Liver (tissue), 3 donors: ENCODE measurements around the gene ZNF563.

ENCODE experiments used
- GABPA ChIP-seq, 2 donors: IDR thresholded peaks in 1 of 2; conservative IDR thresholded peaks in 1 of 2; 2 replicates each; pipeline ENCODE4 v1.6.1; 2016; ENCODE audit warnings: antibody characterized with exemption in 2 of 2, mild to moderate bottlenecking in 1 of 2, moderate library complexity in 1 of 2
- JUND ChIP-seq, 2 donors: IDR thresholded peaks; 2 replicates each; pipeline ENCODE4 v1.6.1; 2016; ENCODE audit warnings: antibody characterized with exemption in 2 of 2
- RAD21 ChIP-seq, 2 donors: IDR thresholded peaks; 2 replicates each; pipeline ENCODE4 v1.6.1; 2016; ENCODE audit warnings: antibody characterized with exemption in 2 of 2, mild to moderate bottlenecking in 2 of 2
- RXRA ChIP-seq, 2 donors: IDR thresholded peaks; 2 replicates each; pipeline ENCODE4 v1.6.1; 2017 to 2018; ENCODE audit warnings: antibody characterized with exemption in 2 of 2, mild to moderate bottlenecking in 1 of 2
- TAF1 ChIP-seq: conservative IDR thresholded peaks from 2 replicates; pipeline ENCODE4 v1.6.1; 2016; ENCODE audit warnings: antibody characterized with exemption, mild to moderate bottlenecking
- TF ChIP-seq, protein P1 (sequence below): IDR thresholded peaks from 2 replicates; pipeline ENCODE4 v1.6.1; 2016; ENCODE audit warnings: antibody characterized with exemption
- TF ChIP-seq, protein P2 (sequence below): fragments of 150-350 bp; IDR thresholded peaks from 2 replicates; pipeline ENCODE4 v1.5.1; 2017; ENCODE audit warnings: improper control_type of control experiment, low read depth, low read length; ENCODE audit not compliant: missing input control
- TF ChIP-seq, protein P3 (sequence below): IDR thresholded peaks from 2 replicates; pipeline ENCODE4 v1.6.1; 2016; ENCODE audit warnings: antibody characterized with exemption, mild to moderate bottlenecking
- donor health status: healthy.
- donor health status: healthy.

DNA sequence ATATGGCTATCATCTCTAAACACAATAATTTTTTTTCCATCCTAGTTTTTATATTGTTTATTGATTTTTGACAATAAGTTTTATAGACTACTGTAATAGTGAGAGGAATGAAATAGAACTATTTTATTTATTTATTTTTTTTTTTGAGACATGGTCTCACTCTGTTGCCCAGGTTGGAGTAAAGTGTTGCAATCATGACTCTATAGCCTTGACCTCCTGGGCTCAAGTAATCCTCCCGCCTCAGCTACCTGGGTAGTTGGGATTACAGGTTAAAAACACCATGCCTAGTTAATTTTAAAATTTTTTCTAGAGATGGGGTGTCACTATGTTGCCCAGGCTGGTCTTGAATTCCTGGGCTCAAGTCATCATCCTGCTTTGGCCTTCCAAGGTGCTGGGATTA, 40.6 kb upstream of the ZNF563 start:
- TF ChIP-seq, protein P1, sequence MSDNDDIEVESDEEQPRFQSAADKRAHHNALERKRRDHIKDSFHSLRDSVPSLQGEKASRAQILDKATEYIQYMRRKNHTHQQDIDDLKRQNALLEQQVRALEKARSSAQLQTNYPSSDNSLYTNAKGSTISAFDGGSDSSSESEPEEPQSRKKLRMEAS: no peak
- TF ChIP-seq, protein P2, sequence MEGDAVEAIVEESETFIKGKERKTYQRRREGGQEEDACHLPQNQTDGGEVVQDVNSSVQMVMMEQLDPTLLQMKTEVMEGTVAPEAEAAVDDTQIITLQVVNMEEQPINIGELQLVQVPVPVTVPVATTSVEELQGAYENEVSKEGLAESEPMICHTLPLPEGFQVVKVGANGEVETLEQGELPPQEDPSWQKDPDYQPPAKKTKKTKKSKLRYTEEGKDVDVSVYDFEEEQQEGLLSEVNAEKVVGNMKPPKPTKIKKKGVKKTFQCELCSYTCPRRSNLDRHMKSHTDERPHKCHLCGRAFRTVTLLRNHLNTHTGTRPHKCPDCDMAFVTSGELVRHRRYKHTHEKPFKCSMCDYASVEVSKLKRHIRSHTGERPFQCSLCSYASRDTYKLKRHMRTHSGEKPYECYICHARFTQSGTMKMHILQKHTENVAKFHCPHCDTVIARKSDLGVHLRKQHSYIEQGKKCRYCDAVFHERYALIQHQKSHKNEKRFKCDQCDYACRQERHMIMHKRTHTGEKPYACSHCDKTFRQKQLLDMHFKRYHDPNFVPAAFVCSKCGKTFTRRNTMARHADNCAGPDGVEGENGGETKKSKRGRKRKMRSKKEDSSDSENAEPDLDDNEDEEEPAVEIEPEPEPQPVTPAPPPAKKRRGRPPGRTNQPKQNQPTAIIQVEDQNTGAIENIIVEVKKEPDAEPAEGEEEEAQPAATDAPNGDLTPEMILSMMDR: no peak
- TF ChIP-seq JUND (IDR thresholded peaks at IDR 0.05) (no peak), RAD21 (IDR thresholded peaks at IDR 0.05) (no peak), GABPA (IDR thresholded peaks at IDR 0.05 in 1 of 2, conservative IDR thresholded peaks at IDR 0.05 in 1 of 2) (no peak), RXRA (IDR thresholded peaks at IDR 0.05) (no peak), TAF1 (no peak)
- TF ChIP-seq, protein P3, sequence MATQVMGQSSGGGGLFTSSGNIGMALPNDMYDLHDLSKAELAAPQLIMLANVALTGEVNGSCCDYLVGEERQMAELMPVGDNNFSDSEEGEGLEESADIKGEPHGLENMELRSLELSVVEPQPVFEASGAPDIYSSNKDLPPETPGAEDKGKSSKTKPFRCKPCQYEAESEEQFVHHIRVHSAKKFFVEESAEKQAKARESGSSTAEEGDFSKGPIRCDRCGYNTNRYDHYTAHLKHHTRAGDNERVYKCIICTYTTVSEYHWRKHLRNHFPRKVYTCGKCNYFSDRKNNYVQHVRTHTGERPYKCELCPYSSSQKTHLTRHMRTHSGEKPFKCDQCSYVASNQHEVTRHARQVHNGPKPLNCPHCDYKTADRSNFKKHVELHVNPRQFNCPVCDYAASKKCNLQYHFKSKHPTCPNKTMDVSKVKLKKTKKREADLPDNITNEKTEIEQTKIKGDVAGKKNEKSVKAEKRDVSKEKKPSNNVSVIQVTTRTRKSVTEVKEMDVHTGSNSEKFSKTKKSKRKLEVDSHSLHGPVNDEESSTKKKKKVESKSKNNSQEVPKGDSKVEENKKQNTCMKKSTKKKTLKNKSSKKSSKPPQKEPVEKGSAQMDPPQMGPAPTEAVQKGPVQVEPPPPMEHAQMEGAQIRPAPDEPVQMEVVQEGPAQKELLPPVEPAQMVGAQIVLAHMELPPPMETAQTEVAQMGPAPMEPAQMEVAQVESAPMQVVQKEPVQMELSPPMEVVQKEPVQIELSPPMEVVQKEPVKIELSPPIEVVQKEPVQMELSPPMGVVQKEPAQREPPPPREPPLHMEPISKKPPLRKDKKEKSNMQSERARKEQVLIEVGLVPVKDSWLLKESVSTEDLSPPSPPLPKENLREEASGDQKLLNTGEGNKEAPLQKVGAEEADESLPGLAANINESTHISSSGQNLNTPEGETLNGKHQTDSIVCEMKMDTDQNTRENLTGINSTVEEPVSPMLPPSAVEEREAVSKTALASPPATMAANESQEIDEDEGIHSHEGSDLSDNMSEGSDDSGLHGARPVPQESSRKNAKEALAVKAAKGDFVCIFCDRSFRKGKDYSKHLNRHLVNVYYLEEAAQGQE: no peak
